GM19351 (cell line): ENCODE data around the gene AFG3L2.
A peak's percentile ranks its signal among the peaks of the same experiment; 100 is the strongest.

Experiments used
- ATAC-seq: cut with Tn5 transposase; IDR thresholded peaks from one replicate; pipeline ENCODE4 v1.9.1; 2021; ENCODE audit warnings: mild to moderate bottlenecking, moderate library complexity; ENCODE audit not compliant: unreplicated experiment

AFG3L2 gene

DNA sequence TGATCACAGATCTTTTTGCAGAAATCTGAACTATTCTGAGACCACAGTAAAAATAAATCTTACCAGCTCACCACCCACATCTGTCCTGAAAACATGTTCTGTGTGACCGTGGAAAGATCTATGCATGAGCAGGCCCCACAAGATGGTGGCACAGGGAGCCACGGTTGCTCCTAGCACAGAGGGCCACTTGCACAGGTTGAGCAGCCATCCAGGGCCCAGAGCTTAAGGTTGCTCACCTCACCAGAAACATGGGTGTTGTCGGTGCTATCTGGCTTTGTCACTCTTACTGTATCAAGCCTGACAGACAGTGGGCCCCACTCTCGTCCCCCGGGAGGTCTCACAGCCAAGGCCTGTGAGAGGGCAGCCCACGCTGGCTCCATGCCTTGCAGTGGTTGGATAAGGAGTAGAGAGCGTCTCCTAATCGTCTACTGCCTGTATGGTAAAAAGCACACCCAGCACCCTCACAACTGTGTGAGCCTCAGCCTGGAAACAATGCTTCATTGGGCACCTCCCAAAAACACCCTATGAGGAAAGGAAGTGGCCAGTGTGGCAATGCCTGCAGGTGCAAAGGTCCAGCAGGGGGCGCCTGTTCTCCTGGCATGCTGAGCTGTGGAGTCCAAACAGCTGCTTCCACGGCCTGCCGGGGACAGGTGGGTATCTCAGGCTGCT, 49.4 kb downstream of the AFG3L2 start:
- ATAC-seq = peak; percentile 62

DNA sequence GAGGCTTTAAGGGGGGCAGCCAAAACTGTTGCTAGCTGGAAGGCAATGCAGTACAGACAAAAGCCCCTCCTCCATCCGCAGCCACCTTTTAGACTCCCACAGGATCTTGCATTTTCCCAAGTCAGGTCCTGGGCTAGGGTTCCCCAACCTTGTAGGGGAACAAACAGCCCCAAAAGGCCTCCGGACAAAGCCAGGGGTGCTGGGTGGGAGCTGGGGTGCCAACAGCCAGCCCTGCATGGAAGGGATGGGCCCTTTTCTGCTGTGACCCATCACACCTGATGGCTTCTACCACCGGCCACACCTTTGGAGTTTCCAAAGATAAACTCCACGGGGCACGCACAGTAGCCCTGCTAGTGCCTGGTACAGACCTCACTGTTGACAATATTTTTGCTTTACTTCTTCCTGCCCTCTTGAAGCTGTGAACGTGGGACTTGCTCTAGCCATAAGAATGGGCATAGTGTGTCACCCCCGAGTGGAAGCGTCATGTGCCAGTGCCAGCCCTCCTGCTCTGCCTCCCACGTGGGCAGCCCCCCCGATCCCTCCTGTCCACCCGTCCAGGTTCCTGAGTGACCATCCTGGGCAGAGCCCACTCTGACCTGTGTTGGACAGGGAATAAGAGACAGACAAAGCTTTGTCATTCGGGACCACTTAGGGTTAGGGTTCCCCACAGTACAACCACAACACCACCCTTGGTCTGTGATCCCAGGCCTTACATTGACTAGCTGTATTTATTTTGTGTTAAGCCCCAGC, 50.1 kb downstream of the AFG3L2 start:
- no peak for ATAC-seq

DNA sequence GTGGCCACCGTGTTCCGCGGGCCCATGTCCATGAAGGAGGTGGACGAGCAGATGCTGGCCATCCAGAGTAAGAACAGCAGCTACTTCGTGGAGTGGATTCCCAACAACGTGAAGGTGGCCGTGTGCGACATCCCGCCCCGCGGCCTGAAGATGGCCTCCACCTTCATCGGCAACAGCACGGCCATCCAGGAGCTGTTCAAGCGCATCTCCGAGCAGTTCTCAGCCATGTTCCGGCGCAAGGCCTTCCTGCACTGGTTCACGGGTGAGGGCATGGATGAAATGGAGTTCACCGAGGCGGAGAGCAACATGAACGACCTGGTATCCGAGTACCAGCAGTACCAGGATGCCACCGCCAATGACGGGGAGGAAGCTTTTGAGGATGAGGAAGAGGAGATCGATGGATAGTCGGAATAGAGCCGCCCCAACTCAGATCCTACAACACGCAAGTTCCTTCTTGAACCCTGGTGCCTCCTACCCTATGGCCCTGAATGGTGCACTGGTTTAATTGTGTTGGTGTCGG, 51.2 kb downstream of the AFG3L2 start:
- no peak for ATAC-seq

DNA sequence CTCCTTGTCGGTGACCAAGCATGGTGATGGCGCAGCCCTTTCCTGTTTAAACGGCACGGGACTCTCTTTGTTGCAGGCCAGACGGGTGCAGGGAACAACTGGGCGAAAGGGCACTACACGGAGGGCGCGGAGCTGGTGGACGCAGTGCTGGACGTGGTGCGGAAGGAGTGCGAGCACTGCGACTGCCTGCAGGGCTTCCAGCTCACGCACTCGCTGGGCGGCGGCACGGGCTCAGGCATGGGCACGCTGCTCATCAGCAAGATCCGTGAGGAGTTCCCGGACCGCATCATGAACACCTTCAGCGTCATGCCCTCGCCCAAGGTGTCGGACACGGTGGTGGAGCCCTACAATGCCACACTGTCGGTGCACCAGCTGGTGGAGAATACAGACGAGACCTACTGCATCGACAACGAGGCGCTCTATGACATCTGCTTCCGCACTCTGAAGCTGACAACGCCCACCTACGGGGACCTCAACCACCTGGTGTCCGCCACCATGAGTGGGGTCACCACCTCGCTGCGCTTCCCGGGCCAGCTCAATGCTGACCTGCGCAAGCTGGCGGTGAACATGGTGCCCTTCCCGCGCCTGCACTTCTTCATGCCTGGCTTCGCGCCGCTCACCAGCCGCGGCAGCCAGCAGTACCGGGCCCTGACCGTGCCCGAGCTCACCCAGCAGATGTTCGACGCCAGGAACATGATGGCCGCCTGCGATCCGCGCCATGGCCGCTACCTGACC, 51.9 kb downstream of the AFG3L2 start:
- ATAC-seq = no peak

DNA sequence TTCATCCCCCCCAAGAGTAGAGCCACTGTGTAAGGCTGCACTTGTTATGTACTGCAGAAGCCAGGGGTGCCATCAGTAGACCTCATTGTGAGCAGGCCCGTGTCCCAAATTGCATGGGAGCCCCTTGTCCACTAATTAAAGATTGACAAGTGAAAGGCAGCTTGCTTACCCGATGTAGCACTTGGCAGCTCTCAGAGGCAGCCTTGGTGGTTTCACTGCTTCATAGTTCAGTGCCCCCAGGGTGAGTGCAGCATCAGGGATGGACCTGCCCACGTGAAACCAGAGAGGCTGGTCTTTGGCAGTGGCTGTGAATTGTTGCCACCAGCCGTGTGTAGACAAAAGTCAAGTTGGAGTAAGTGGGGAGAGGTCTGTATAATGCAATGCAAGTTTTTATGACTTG, 55.7 kb downstream of the AFG3L2 start:
- ATAC-seq = peak; percentile 65

DNA sequence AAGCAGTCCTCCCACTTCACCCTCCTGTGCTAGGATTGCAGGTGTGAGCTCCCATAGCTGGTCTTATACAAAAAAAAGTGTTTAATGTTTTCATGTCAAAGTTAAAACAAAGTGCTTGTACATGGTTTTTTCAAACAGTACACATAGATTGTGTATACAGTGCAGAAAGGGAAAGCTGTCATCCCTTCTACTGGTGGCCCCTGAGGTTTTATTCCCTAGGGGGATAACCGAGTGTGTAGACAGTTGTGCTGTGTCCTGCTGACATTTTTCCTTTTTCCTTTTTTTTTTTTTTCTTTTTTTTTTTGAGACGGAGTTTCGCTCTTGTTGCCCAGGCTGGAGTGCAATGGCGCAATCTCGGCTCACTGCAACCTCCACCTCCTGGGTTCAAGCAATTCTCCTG, 58.2 kb downstream of the AFG3L2 start:
- ATAC-seq = no peak

DNA sequence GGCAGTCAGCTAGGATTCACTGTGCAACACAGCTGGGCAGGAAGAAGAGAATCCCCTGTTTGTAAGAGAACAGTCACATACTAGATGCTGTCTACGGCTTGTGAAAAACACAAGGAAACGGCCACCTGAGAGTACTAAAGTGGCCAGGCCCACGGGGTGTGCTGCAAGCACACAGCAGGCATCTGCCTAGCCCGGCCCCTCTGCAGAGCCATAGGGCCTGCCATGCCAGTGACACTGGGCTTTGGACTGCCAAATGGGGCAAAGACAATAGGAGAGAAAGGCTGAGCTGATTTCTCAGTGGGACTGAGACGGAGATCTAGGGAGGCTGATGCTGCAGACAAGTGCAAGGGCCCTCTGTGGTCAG, 58.7 kb downstream of the AFG3L2 start:
- ATAC-seq = no peak

DNA sequence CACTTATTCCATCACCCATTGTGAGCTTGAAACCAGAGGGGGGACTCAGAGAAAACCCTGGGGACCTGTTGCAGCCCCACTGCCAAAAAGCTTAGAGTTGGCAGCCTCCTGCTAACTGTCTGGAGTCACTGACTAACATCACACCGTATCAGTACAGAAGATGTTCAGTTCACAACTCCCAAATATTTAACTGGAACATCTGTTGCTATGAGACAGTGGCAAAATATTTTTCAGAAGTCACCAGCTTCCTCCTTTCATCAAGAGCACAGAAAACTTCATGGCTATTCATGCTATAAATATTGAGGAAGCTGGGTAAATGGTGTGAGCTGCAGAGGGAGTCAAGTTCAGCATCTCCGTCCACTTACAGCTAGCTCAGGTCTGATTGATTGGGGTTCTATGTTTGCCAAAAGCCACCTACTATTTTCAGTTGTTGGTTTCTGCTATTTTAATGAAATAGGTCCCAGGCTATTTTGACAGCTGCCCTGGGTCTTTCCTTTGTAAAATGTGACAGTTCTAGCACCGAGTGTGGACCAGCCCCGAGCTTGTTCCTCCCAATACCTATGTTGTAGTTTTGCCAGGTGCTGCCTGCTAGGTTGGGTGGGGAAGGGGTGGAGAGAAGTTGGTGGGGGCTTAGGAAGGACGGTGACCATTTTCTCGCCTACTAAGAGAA, 59.2 kb downstream of the AFG3L2 start:
- no peak for ATAC-seq

DNA sequence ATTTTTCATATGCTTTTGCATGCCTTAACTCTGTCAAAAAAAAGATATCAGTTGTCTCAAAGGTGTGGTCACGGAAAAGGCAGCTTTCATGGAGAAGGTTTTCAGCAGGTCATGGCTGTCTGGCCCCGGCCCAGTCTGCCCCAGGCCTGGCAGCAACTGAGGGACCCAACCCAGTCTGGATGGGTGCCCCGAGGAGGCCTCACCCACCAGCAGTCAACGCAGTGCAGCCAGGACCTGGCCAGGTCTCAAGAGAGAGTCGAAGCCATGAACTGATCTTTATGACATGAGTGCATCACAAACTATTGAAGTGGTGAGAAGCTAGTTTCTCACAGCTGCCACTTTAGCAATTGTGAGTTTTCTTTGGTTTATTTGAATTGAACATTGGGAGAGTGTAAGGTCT, 61.1 kb downstream of the AFG3L2 start:
- ATAC-seq = no peak

DNA sequence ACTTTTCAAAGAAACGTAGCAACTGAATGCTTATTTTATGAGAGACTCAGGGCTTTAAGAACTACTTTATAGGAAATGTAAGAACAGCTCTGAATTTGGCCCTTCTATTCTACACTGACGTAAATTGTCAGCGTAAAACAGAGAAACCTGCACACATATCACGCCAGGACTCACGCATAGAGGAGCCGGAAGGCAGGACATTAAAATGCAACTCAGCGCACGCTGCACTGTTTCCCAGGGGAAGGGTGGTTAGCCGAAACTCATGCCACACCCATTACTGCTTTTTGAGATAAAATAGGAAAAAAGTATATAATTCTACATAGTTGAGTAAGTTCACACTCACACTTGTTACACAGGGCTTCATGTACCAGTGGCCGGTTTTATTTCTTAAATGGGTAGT, 61.5 kb downstream of the AFG3L2 start:
- no peak for ATAC-seq

DNA sequence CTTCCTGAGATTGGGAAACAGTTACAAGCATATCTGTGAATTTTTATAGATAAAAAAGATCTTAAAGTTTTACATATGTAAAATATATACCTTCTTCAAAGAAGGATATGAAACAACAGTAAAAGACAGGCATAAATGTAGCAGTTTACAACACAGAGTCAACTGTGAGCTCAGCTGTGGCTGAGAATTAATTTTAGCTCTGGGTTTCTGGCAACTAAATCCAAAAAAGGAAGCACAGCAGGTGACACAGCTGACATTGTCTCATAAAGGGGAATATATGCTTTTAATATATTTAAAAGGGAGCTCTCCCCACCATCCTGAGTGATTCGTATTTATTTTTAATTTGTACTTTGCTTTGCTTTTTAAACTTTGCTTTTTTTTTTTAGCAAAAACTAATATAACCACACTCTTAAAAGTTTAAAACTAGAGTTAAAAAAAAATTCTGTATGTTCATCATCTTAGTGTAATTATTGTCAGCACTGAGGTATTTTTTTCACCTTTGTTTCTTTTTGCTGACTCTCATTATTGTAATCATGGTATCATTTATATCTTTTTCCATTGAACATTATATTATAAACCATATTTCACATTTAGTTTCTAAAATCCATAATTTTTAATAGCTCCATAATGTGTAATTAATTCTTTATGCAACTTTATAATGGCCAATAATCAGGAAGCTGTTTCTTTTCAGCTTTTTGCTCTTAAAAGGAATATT, 62.3 kb downstream of the AFG3L2 start:
- no peak for ATAC-seq

DNA sequence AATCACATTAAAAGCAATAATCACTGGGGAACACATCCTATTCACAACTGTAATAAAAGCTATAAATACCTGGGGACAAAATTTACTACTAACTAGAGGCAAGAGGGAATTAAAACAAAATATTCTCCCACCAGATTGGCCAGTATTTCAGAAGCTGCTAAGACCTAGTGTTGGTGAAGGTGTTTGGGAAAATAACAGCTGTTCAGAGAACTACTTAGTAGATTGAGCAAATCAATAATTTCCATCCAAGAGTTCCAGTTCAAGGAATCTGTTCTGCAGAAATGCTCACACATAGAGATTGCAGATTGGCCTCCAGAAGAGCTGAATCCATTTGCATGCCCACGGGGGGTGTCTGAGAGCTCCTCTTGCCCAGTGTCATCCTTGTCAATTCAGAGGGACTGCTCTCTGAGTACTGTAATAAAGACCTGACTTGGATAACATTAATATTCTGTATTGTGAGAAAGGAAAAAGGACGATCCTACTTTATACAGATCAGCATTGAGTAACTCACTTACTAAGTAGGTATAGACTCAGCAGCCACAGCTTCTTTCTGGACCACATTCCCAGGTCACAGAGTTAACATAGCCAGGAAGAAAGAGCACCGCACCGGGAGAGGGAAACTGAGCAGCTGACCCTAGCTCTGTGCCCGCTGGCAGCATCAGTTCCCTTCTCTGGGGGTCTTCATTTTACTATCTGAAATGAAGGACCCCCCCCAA, 63.3 kb downstream of the AFG3L2 start:
- ATAC-seq = no peak

DNA sequence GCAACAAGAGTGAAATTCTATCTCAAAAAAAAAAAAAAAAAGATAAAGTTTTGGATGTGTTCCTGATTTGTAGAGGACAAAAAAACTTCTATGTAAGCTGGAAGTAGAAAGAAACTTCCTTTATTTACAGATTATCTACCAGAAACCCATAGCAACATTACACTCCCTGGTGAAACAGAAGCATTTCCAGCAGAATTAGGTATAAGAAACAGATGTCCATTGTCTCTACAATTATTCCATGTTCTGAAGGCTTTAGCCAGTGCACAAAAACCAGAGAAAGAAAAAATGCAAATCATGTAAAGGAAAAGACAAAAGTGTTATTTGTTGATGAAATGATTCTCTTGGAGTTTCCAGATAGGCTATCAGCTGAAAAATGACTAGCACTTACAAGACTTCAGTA, 64.1 kb downstream of the AFG3L2 start:
- ATAC-seq = no peak

DNA sequence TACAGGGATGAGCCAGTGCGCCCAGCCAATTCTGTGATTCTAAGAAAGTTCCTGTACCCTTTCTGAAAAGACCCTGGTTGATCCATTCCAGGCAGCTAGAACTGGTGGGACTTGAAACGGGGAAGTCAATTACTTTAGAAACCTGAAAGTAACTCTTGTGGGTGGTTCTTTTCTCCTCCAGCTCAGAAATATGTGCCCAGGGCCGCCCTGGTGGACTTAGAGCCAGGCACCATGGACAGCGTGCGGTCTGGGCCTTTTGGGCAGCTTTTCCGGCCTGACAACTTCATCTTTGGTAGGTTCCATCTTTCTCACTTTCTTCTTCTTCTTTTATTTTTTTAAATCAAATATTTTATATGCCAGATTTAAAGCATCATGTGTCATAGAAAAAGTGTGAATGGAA, 66.3 kb downstream of the AFG3L2 start:
- no peak for ATAC-seq

DNA sequence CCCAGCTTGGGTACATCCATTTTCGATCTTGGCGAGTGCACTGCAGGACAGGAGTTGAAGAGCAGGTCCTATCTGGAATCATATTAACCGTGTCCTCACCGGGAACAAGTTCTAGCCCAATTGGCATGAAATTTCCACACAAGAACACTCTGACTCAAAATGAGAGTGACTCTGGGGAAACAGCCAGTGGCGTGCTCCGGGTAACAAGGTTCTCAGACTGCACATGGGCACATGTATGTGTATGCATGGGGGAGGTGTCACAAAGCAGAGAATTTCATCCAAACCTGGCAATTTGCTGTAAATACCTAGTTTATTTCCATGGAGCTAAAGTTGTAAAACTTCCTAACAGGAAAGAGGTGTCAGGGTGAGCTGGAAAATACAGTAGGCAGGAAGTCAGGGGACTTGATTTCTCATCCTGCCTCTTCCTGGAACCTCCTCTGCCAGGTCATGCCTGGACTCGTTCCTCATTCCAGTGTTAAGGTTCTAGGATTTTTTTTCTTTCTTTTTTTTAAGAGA, 67.3 kb downstream of the AFG3L2 start:
- ATAC-seq = no peak

DNA sequence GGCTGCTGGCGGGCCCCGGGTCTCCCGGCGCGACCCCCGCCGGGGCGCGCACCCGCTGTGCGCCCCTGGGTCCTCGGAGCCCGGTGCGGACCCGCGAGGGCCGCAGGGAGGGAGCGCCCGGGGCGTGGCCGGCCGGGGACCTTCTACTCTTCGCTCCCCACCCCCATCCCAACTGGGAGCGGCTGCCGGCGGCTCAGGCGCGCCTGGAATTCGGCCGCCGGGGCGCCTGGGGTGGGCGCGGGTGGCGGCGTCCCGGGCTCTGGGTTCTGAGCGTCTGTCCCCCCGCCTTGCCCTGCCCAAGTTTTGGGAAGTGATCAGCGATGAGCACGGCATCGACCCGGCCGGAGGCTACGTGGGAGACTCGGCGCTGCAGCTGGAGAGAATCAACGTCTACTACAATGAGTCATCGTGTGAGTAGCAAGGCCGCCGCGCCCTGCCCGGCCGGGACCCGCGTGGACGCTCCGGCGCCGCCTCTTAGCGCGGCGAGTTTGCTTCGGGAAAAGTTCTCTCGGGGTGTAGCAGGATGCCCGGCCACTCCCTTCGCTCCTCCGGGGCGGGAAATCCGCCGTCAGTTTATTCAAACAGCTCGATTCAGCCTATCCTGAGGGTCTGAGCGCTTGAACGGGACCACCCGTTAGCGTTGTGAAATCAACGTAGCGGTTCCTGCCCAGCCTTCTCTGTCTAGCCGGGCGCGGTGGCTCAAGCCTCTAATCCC, 68.5 kb downstream of the AFG3L2 start:
- peak; percentile 54 for ATAC-seq

DNA sequence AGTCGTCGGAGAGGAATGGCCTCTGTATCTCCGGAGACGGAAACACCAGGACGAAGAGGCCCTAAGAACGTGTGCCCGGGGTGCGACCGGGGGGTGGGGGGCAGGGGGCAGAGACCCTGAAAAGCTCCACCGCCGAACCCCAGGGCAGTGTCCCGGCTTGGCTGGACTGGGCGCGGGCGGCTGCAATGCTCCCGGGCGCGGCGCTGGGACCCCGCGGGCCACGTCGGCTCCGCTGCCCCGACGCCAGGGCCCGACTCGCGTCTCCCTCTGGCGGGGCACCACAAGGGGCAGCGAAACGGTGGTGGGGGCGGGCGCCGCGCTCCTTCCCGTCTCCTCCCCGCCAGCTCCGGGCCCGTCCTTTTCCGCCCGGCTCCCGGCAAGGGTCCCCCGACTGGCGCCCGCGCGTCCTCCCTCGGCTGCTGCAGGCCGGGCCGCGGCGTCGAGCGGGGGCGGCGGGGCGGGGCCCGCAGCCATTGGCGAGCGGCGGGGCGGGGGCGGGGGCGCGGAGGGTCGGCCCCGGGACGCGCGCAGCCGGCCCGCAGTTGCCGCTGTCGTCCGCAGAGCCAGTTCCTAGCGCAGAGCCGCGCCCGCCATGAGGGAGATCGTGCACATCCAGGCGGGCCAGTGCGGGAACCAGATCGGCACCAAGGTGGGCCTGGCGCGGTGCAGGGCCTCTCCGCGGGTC, 69.2 kb downstream of the AFG3L2 start, which contains the start of gene TUBB6:
Gene TUBB6, plus strand, starts transcription at position 541 of the 685 bp plus-strand sequence. Its CDS starts 52 bp downstream, at position 593.
- peak; percentile 52 for ATAC-seq
